ENCODE measurements around the gene PER2.

DNA sequence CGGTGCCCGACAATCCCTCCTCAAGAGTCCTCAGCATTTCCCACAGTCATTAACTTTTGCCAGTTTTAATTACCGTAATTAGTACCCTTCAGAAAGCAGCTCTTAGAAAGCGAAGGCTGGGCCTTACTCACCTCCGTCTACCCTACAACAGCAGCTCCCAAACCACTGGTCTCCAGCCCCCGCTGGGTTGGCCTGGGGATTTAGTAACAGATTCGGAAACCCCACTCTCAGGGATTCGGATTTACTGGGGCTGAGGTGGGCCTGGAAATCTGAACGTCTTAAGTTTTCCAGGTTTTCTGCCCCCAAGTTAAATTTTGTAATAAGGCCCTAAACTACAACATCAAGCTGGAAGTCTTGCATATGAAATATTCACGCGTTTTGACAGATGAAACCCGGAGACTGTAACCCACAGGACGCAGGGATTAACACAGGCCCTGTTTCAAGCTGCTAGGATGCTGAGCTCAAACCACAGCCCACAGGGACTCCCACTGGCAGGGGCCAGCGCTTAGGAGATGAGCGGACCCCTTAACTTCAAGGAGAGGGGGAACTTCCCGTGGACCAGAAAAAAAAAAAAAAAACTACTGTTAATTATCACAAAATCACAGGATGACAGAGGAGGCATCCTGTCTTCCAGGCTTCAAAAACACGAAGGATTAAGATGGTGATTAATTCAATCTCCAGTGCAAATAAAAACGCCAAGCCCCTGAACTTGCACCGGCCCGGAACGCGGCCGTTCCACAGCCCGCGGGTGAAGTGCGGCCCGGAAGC is 85.9 kb downstream of the PER2 start:
- TF ChIP-seq, protein P1, sequence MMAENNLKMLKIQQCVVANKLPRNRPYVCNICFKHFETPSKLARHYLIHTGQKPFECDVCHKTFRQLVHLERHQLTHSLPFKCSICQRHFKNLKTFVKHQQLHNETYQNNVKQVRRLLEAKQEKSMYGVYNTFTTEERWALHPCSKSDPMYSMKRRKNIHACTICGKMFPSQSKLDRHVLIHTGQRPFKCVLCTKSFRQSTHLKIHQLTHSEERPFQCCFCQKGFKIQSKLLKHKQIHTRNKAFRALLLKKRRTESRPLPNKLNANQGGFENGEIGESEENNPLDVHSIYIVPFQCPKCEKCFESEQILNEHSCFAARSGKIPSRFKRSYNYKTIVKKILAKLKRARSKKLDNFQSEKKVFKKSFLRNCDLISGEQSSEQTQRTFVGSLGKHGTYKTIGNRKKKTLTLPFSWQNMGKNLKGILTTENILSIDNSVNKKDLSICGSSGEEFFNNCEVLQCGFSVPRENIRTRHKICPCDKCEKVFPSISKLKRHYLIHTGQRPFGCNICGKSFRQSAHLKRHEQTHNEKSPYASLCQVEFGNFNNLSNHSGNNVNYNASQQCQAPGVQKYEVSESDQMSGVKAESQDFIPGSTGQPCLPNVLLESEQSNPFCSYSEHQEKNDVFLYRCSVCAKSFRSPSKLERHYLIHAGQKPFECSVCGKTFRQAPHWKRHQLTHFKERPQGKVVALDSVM (CRISPR knock-in tag; IDR thresholded peaks at IDR 0.05): no peak
- TF ChIP-seq ATAD3A (CRISPR knock-in tag; IDR thresholded peaks at IDR 0.05) (no peak), ZNF432 (CRISPR knock-in tag; IDR thresholded peaks at IDR 0.05; ENCODE audit: borderline replicate concordance) (no peak; the same call in 1 of the 2 replicates), SUZ12 (IDR thresholded peaks at IDR 0.05; ENCODE audit: low read depth, low read length) (no peak), JUNB (CRISPR knock-in tag; IDR thresholded peaks at IDR 0.05; ENCODE audit: borderline replicate concordance) (no peak), KAT8 (CRISPR knock-in tag; IDR thresholded peaks at IDR 0.05) (no peak), ZSCAN30 (CRISPR knock-in tag; IDR thresholded peaks at IDR 0.05) (no peak)
- TF ChIP-seq, protein P2, sequence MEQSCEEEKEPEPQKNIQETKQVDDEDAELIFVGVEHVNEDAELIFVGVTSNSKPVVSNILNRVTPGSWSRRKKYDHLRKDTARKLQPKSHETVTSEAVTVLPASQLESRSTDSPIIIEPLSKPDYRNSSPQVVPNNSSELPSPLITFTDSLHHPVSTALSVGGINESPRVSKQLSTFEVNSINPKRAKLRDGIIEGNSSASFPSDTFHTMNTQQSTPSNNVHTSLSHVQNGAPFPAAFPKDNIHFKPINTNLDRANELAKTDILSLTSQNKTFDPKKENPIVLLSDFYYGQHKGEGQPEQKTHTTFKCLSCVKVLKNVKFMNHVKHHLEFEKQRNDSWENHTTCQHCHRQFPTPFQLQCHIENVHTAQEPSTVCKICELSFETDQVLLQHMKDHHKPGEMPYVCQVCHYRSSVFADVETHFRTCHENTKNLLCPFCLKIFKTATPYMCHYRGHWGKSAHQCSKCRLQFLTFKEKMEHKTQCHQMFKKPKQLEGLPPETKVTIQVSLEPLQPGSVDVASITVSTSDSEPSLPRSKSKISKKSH (CRISPR knock-in tag; IDR thresholded peaks at IDR 0.05; ENCODE audit: borderline replicate concordance): no peak
- TF ChIP-seq, protein P3, sequence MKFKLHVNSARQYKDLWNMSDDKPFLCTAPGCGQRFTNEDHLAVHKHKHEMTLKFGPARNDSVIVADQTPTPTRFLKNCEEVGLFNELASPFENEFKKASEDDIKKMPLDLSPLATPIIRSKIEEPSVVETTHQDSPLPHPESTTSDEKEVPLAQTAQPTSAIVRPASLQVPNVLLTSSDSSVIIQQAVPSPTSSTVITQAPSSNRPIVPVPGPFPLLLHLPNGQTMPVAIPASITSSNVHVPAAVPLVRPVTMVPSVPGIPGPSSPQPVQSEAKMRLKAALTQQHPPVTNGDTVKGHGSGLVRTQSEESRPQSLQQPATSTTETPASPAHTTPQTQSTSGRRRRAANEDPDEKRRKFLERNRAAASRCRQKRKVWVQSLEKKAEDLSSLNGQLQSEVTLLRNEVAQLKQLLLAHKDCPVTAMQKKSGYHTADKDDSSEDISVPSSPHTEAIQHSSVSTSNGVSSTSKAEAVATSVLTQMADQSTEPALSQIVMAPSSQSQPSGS (CRISPR knock-in tag; IDR thresholded peaks at IDR 0.05): no peak
- TF ChIP-seq, protein P4, sequence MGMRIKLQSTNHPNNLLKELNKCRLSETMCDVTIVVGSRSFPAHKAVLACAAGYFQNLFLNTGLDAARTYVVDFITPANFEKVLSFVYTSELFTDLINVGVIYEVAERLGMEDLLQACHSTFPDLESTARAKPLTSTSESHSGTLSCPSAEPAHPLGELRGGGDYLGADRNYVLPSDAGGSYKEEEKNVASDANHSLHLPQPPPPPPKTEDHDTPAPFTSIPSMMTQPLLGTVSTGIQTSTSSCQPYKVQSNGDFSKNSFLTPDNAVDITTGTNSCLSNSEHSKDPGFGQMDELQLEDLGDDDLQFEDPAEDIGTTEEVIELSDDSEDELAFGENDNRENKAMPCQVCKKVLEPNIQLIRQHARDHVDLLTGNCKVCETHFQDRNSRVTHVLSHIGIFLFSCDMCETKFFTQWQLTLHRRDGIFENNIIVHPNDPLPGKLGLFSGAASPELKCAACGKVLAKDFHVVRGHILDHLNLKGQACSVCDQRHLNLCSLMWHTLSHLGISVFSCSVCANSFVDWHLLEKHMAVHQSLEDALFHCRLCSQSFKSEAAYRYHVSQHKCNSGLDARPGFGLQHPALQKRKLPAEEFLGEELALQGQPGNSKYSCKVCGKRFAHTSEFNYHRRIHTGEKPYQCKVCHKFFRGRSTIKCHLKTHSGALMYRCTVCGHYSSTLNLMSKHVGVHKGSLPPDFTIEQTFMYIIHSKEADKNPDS (CRISPR knock-in tag; IDR thresholded peaks at IDR 0.05): no peak
